HG03280 (cell line): ENCODE data around the gene TMED10.

Source experiments
- ATAC-seq: cut with Tn5 transposase; IDR thresholded peaks from one replicate; pipeline ENCODE4 v1.9.1; 2021; ENCODE audit warnings: mild to moderate bottlenecking, moderate library complexity; ENCODE audit not compliant: unreplicated experiment

The TMED10 gene

DNA sequence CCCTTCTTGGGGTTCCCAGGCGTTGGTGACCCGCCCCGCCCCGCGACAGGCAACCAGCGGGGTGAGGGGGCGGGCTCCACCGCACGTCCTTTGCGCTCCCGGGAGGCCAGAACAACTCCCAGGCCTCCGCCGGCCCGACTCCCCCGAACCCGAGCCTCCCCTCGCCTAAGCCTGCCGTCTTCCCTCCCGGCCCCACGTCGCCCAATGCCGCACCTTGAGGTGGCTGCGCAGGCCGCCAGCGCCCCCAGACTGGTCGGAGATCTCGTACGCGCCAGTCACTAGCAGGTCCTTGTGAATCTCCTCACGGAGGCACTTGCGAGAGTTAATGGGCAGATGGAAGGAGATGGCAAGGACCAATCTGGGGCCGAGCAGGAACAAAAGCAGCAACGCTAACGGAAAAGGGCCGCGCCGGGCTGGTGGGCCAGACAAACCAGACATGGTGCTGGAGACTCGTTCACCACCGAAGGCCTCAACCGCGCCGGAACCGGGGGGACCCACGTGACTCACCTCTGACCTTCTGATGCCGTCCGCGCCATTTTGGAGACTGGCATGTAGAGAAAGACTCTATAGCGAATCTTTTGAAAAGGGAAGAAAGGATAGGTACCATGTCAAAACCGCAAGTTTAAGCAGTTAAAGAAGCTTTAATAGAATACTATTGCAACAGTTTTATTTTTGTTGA lies at the start of gene TMED10:
Gene TMED10 (minus strand): TSS at position 471 of the 679 bp plus-strand sequence. CDS start 33 bp downstream, at position 438.
- ATAC-seq: peak; percentile 75

DNA sequence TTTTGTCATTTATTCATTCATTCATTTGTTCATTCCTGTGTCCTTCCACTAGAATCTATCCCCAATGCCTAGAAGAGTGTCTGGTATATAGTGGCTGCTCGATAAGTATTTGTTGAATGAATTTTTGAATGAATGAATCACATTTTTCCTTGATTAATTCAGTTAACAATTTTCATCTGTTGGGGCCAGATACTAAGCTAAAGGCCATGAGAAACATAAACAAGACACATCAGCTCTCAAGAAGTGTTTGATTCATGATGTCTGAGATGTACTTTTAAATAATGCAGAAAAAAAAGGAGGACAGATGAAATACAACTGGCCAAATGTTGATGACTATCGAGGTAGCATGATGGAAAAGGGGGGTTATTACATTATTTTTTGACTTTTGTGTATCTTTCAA lies 48.1 kb upstream of the TMED10 start:
- no peak for ATAC-seq

DNA sequence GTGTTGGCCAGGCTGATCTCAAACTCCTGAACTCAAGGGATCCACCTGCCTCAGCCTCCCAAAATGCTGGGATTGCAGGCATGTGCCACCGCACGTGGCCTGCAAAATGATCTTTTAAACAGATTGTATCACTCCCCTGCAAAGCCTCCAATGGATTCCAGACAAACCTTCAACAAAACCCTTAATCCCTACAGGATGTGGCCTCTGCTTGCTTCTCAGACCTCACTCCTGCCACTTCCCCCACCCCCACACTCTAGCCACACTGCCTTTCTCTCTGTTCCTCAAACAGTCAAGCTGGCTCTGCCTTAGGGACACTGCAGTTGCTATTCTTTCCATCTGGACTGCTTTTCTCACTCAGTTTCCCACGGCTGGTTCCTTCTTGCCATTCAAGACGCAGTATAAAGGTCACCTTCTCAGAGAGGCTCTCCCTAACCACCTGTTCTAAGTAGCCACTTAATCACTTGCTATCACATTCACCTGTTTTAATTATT lies 47.3 kb upstream of the TMED10 start:
- peak; percentile 62 for ATAC-seq

DNA sequence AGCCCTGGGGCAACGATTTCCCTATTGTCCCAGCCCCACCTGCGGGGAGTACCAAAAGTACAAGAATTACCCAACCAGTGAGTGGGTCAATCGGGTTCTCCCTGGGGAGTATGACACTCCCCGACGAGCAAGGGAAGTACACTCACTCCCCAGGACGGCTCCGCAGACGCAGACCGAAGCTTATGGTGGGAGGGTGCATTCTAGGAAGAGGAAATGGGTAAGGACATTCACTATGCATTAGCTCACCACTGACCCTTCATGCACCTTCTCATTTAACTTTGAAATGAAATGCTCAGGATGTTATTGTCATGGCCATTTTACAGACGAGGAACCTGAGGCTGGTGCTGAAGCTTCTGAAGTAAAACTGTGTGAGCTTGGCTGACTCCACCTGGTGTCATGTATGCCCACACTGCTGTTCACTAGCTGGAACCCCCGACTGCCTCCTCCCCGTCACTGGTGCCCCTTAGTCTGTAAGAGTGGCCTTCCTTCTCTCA lies 45.8 kb upstream of the TMED10 start:
- ATAC-seq: no peak

DNA sequence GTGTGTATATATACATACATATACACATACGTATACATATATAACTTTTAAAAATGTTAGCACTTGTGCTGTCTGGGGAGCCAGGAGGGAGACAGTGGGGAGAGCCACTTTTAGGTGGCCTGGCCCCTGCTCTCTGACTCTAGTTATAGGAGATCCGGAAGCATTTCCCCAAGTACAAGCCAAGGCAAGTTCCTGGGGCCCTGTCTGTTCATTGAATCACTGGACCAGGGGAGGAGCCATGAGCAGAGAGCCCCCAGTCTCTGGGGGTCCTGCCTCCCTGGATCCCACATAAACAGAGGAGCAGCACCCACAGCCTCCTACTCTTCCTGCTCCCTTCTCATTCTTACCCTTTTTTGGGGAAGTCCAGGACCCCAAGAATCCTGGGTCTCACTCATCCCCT lies 45.4 kb upstream of the TMED10 start:
- ATAC-seq: no peak

DNA sequence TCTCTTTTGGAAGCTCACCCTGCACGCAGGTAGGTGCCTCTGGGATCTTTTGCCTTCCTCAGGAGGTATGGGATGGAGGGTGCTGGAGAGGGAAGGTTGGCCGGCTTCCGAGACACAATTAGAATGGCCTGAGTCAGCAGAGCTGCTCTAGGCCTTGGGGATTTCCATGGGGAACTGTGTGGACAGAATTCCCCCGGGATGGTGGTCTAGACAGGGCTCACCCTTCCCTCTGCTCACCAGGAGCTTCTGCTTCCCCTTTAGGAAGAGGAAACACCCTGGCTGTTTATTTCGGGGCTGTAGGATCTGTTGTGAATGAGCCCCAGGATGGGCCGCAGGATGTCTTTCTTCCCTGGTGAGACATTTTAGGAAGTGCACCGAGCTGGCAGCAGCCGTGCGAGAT lies 43.7 kb upstream of the TMED10 start:
- no peak for ATAC-seq

DNA sequence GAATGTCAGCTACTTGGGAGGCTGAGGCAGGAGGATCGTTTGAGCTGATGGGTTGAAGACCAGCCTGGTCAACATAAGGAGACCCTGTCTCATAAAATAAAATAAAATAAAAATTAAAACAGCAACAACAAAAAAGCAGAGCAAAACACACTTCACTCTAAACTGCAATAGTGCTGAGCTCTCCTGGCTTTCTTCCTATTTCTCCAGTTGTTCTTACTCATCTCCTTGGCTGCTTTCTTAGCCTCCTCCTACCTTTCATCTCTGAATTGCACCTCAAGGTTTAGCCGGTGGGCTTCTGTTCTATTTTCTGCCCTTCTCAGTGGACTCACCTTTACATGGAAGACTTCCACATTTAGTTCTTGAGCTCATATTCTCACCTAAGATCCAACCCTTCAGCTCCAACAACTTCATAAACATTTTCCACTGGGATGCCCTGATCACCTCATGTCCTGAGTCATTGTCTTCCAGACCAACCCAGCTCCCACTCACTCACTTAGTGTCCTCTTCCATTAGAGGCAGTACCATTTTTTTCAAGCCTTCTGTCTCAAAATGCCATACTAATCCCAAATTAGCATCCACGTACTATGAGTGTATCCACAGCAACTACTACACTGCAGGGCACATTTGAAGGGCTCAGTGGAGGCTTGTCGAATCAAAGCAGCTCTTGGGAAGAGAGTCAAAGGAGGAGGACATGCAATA lies 41.2 kb upstream of the TMED10 start:
- no peak for ATAC-seq

DNA sequence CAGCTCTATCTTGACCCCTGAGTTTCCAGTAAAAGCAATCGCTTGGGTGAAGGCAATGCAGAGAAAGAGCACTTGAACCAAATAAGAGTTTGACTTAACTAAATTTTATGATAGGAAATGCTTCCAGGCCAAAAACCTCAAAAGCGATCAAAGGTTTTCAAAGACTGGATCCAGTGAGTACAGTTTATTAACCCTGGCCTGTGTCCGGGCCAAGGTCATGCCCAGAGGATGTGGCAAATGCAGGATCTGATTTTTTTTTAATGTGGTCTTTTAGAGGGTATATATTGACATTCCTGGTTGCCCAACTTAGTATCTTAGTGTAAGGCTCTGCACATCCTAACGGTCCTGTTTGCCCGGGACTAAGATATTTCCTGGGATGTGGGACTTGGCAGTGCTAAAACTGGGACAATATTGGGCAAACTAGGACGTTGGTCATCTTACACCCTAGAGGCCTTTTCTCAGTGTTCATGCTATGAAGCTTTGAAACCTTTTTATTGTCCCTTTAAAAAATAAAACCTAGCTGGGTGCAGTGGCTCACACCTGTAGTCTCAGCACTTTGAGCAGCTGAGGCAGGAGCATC lies 40.1 kb upstream of the TMED10 start:
- ATAC-seq: no peak

DNA sequence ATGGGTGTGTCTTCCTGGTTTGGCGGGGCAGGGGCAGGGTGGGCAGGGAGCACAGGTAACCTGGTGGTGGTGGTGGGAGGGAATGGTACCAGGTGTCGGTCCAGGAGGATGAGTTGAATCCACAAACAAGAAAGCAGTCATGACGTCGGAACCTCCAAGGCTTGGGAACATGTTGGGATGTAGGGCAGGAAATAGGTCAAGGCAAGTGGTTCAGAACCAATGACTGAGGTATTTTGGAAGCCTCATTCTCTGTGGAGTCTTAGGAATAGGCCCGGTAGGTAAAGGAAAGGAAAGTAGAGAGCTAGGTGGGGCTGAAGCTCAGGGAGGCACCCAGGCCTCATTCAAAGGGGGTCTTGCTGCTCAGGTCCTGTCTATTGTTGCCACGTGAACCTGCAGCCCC lies 39.1 kb upstream of the TMED10 start:
- no peak for ATAC-seq

DNA sequence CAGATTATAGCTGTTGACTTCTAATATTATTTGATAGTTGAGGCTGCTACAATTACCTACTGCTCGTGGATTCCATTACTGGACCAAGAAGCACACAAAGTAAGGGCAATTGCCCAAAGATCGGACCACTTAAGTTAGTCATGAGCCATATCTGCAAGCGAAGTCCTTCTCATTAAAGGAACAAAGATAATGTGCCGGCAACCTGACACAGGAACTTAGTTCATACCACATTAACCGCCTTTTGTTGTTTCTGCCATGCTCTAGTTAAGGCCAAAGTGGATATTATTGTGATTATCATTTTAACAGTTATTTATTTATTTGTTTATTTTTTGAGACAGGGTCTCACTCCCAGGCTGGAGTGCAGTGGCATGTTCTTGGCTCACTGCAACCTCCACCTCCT lies 38.1 kb upstream of the TMED10 start:
- no peak for ATAC-seq

DNA sequence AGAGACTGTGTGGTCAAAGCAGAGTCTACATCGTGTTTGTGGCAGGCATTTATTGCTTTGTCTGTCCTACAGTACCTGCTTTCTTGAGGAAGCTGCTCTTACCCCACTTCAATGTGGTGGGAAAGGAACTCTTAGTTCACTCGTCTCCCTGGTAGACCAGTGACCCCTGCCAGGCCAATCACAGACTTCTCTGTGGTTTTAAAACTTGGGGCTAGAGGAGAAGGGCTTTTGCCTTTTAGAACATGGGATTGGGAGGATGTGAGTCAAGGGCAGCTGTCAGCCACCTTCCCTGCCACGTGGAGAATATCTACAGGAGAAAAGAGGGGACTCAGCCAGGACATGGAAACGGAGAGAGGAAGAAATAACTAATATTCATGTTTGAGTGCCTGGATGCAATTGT lies 36.8 kb upstream of the TMED10 start:
- no peak for ATAC-seq

DNA sequence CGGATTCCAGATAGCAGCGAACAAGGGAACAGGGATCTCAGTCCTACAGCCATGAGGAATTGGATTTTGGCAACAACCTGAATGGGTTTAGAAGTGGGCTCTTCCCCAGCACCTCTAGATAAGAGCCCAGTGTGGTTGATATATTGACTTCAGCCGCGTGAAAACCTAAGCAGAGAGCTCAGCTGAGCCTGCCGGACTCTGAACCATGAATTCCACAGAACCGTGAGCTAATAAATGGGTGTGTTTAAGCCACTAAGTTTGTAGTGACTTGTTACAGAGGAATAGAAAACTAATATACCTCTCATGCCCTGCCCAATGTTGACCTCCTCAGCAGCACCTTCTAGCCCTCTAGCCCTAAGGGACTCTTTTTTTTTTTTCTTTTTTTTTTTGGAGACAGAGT lies 32.4 kb upstream of the TMED10 start:
- ATAC-seq: no peak

DNA sequence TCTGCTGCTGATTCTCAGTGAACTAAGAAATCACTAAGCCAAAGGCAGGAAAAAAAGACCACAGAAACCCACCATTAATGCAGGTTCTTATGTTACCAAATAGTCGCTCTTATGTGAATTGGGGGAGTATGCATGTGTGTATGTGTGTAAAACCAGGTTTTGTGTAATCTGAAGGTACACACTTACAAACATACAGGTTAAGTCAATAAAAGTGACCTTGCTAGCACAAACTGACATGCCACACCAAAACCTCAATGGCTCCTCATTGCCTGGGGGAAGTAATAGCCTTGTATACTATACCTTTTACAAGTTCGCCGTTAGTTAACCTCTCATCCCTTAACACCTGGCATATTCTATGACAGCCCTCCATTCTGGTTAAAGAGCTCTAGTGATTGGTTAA lies 29.8 kb upstream of the TMED10 start:
- no peak for ATAC-seq

DNA sequence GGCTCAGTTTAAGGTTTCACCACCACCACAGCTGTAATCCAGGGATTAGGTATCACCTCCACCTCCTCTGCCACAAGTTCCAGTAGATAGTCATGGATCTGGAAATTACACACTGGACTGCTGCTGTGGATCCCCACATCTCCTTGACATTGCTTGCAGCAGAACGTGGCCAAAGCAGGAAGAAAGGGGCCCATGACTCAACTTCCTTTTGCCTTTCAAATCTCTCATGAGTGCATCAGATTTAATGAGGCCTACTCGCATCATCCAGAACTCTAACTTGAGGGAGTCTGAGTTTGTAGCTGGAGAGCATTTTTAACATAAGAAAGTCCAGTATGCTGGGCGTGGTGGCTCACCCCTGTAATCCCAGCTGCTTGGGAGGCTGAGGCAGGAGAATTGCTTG lies 29.2 kb upstream of the TMED10 start:
- ATAC-seq: no peak

DNA sequence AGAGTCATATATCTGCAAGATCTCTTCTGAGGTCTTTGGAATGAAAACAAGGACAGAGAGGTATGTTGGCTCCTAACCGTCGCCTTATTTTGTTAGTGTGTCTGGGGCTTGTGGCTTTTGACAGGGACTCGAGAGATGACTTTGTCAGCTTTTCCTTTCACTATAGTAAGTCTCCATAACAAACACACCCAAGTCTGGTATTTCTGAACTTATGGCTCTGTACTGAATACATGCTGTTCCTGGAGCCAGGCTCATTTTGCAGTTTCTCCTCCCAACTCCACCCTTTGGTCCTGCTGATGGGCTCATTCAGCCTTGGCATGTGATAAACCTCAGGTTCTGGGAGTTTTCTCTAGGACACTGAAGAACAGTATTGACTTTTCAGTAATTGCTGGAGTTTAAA lies 27.7 kb upstream of the TMED10 start:
- no peak for ATAC-seq

DNA sequence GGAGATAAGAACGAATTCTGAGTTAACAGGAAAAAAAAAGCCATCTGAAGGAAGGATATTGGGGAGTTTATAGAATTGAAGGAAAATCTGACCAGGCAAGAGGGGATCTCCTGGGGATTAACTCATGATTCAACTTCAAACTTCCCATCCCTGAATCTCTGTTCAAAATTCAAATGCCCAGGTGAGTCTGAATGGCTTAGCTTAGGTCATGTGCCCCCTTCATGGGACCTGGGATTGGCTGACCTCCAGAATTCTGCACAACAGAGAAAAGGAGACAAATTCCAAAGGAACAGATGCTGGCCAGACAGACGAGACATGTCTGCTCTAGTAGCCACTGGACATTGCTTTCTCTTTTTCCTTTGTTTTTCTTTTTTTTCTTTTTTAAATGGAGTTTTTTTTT lies 26.2 kb upstream of the TMED10 start:
- no peak for ATAC-seq

DNA sequence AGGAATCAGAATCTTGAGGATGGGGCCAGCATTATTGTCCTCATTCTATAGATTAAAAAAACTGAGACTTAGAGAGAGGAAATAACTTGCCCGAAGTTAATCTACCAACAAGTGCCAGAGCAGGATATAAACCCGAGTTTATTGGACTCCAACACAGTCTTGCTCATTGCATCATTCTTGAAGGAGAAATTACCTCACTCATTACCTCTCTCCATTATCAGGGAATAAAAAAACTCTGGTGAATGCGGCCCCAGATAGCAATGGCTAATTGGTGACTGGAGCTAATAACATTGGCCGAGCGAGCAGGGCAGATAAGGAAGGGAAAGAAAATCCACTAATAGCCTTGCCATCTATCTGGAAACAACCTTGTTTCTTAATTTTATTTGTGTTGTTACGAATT lies 24.7 kb upstream of the TMED10 start:
- no peak for ATAC-seq

DNA sequence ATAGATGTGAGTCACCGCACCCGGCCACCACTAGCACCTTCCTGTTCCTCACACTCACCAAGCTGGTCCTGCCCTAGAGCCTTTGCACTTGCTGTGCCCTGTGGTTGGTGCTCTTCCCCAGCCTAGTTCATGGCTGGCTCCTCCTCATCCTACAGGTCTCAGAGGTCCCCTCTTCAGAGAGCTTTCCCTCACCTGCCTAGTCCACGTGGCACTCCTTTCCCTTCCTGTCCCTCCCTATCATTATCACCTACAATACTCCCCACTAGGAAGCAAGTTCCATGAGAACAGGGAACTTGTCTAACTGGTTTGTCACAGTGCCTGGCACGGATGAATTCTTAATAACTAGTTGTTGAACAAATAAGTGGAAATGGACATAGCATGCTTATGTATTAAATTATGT lies 24.0 kb upstream of the TMED10 start:
- no peak for ATAC-seq

DNA sequence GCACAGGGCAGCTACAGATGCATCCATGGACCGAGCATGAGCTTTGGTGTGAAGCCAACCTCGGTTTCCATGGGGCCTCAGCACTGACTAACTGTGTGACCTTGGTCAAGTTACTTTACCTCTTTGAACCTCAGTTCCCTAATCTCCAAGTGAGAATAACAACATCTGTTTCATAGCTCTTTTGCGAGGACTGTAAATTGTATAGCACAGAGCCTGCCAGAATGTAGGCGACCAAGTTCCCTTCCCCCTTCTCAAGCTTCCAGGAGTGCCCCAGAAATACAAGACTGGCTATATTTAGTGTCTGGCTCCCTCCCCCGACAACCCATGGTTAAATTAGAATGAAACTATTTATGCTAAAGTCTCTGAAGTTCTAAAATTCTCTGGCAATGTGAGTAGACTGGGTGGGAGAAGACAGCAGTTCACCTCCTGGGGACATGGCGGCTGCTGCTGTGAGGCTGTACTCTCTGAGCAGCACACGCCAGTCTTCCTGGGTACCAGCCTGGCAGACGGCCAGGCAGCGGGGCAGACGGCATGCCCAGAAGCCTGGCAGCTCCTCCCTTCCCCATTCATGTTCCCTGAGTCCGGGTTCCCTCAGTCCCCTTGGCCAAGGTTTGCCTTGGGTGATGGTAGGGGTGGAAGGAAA lies 22.0 kb upstream of the TMED10 start:
- no peak for ATAC-seq

DNA sequence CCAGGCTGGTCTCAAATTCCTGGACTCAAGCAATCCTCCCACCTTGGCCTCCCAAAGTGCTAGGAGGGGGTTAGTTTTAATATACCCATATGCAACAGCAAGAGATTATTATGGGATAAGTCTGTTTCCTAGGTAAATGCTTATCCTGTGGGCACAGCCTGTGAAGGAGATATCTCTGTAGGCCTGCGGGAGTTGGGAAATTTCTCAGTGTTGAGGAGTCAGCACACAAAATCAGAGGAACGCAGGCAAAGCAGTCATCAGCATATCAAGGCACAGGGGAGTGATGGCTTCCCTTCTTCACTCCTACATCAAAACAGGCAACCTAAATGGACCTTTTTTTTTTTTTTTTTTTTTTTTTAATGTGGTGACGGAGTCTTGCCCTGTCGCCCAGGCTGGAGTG lies 20.9 kb upstream of the TMED10 start:
- ATAC-seq: no peak

DNA sequence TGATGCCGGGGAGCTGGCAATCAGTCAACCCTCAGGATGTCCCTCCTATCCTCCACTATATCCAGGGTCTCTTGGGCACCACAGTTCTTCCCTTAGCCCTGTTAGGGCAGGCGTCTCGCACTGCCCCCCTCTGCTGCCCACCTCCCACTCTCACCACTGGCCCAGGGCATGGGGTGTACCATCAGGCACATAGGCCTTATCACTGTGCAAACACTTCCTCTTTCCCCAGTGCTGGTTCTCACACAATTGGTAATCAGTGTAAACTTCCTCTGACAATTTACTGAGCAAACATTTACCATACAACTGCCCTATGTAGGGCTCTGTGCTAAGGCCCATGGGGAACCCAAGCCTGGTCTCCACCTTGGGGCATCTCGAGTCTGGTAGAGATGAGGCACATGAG lies 20.1 kb upstream of the TMED10 start:
- ATAC-seq: no peak

DNA sequence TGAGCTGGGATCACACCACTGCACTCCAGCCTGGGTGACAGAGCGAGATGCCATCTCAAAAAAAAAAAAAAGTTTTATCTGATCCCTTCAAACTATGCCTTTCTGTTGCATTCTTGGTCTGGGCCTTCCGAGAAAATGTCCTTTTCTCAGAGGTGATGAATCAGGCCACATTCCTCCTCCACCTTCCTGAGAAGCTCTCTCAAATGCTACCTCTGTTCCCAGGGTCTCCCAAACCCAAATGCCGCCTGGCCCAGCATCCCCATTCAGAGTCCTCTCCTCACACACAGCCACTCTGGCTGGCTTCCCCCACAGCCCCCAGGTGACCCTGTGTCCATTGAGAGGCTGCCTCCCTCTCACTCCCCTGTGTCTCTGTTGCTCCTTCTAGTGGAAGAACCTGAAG lies 19.7 kb upstream of the TMED10 start:
- no peak for ATAC-seq
